Keratinocyte (primary cell): ENCODE data around the gene ADARB2. TPM values are rescaled to one million over a fixed set of nuclear protein-coding genes. Genes with fewer than 3 reads are reported as not detected.

Experiments used
- DNase-seq: peaks from one replicate; pipeline ENCODE4 v3.0.0-alpha.2; 2011; ENCODE audit warnings: low read depth, missing footprints, low spot score
- FAIRE-seq: peaks from 2 replicates; lab custom pipeline; 2011; peaks lifted over from hg19 to GRCh38; lab: Jason Lieb, UNC
- H2AFZ ChIP-seq: 2 replicates; pipeline ENCODE4 v1.6.0; 2012; ENCODE audit warnings: low read length, control low read depth, inconsistent platforms; ENCODE audit not compliant: control insufficient read depth
- H3K27ac ChIP-seq: 2 replicates; pipeline ENCODE4 v1.5.1; 2011; ENCODE audit warnings: low read length; ENCODE audit not compliant: control insufficient read depth, insufficient read depth
- H3K27me3 ChIP-seq: 3 replicates; pipeline ENCODE4 v1.6.0; 2011; ENCODE audit warnings: low read length; ENCODE audit not compliant: control insufficient read depth, insufficient read depth; ENCODE audit errors: extremely low read depth
- H3K36me3 ChIP-seq, 2 experiments: 2 replicates in 1 of 2; 3 replicates in 1 of 2; pipeline ENCODE4 v1.5.1; 2011; ENCODE audit warnings: low read length in 2 of 2, mild to moderate bottlenecking in 1 of 2; ENCODE audit not compliant: control insufficient read depth in 2 of 2, insufficient read depth in 2 of 2; ENCODE audit errors: extremely low read depth in 1 of 2
- H3K4me1 ChIP-seq: 3 replicates; pipeline ENCODE4 v1.5.1; 2011; ENCODE audit warnings: low read length; ENCODE audit not compliant: control insufficient read depth, insufficient read depth; ENCODE audit errors: extremely low read depth
- H3K4me2 ChIP-seq: 3 replicates; pipeline ENCODE4 v1.6.0; 2011; ENCODE audit warnings: low read depth, low read length; ENCODE audit not compliant: control insufficient read depth, insufficient read depth; ENCODE audit errors: extremely low read depth
- H3K4me3 ChIP-seq, 3 experiments: fragments of 200-600 bp in 1 of 3; sonication (generic) in 1 of 3; 2 replicates in 2 of 3; 3 replicates in 1 of 3; pipeline ENCODE4 v1.5.1; 2011 to 2016; ENCODE audit warnings: low read length in 3 of 3, mild to moderate bottlenecking in 3 of 3, control low read depth in 2 of 3, inconsistent platforms in 1 of 3, low read depth in 1 of 3, mixed read lengths in 1 of 3, mixed run types in 1 of 3, moderate library complexity in 1 of 3; ENCODE audit not compliant: control insufficient read depth in 2 of 3, insufficient read depth in 2 of 3; ENCODE audit errors: extremely low read depth in 1 of 3
- H3K79me2 ChIP-seq: 2 replicates; pipeline ENCODE4 v1.6.0; 2012; ENCODE audit warnings: low read length; ENCODE audit not compliant: control insufficient read depth, insufficient read depth
- H3K9ac ChIP-seq: 3 replicates; pipeline ENCODE4 v1.6.0; 2011; ENCODE audit warnings: low read length; ENCODE audit not compliant: control insufficient read depth, insufficient read depth; ENCODE audit errors: extremely low read depth
- H3K9me1 ChIP-seq: 3 replicates; pipeline ENCODE4 v1.6.0; 2011; ENCODE audit warnings: low read length; ENCODE audit not compliant: control insufficient read depth, insufficient read depth; ENCODE audit errors: extremely low read depth
- H3K9me3 ChIP-seq: 2 replicates; pipeline ENCODE4 v1.5.1; 2012; ENCODE audit warnings: low read depth, low read length; ENCODE audit not compliant: control insufficient read depth
- H4K20me1 ChIP-seq: 3 replicates; pipeline ENCODE4 v1.6.0; 2011; ENCODE audit warnings: low read length; ENCODE audit not compliant: control insufficient read depth, insufficient read depth; ENCODE audit errors: extremely low read depth
- EZH2 ChIP-seq: IDR thresholded peaks from one replicate; pipeline ENCODE4 v1.6.1; 2012; ENCODE audit warnings: inconsistent platforms, mild to moderate bottlenecking, low read length, moderate library complexity
- dilution Hi-C: fragments of 300-500 bp; cut with MboI; formaldehyde crosslinking; loops from one replicate; pipeline ENCODE4 v1.7.0; 2020; ENCODE audit warnings: low sequenced_read_pairs; ENCODE audit not compliant: extremely low pct_ligation_motif_present
- polyA plus RNA-seq, 5 experiments: library from polyadenylated mRNA; depleted of rRNA in 3 of 5; stranded (reverse) in 3 of 5; stranded (forward) in 1 of 5; unstranded in 1 of 5; fragments of >200 nt; gene quantifications; 1 replicate in 1 of 5; 2 replicates in 3 of 5; 3 replicates in 1 of 5; pipeline versions ENCODE4 v1.2.1 to v1.2.3, GENCODE V29; 2011 to 2012; ENCODE audit warnings: missing spikeins in 2 of 5, low read depth in 1 of 5, low replicate concordance in 1 of 5
- TF ChIP-seq, protein P1 (sequence below), 3 experiments: IDR thresholded peaks in 1 of 3; conservative IDR thresholded peaks in 1 of 3; optimal IDR thresholded peaks in 1 of 3; 2 replicates in 2 of 3; 3 replicates in 1 of 3; pipeline versions ENCODE3 to v1.5.1; 2011; ENCODE audit warnings: low read length in 3 of 3, mild to moderate bottlenecking in 3 of 3, moderate library complexity in 2 of 3, control low read depth in 1 of 3, inconsistent platforms in 1 of 3; ENCODE audit not compliant: insufficient read depth in 2 of 3; ENCODE audit errors: extremely low read depth in 1 of 3

Gene ADARB2
- polyA plus RNA-seq, 1 donor (not counting 4 experiments of a cell fraction or from before 2014, with no cell fraction given) = not detected

DNA sequence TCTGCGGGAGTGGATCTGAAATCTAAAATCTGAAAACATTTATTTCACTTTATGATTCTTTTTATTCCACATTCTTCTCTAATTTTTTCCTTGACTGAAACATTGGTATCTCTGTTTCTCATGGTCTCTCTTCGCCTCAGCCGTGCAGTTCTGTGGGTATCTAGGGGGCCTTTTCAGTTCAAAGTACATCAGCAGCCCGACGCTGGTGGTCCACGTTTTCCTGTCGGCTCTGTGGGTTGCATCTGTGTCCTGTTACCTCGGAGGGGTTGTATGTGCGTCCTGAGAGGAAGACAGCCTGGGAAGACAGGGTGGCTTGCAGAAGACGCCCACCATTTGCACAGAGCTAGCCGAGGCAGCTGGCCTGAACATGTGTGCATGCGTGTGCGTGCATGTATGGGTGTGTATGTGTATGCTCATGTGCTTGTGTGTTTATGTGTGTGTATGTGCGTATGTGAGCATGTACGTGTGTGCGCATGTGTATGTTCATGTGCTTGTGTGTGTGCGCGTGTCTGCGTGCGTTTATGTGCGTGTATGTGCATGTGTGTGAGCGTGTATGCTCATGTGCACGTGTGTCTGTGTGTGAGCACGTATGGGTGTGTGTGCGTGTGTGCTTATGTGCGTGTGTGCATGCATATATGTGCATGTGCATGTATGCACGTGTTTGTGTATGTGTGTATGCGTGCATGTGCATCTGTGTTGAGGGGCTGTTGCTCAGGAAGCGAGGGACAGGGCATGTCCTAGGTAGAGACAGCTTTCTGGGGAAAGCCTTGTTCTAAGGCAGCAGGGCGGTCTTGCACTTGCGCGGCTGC lies 211.8 kb downstream of the ADARB2 start:
- Histone ChIP-seq H3K79me2 (no peaks in the 10 kb centered on the region), H2AFZ (no peak overlapping the region), H3K4me1 (no peaks in the 10 kb centered on the region), H3K9ac (no peak overlapping the region), H3K4me2 (no peak overlapping the region), H3K27ac (no peak overlapping the region), H3K9me1 (no peaks in the 10 kb centered on the region), H3K36me3 (no peaks in the 10 kb centered on the region), H3K4me3 (no peak overlapping the region), H3K9me3 (peaks cover 11% of the 10 kb centered on the region), H4K20me1 (no peaks in the 10 kb centered on the region), H3K27me3 (no peaks in the 10 kb centered on the region)
- no peak for TF ChIP-seq EZH2
- TF ChIP-seq, protein P1, sequence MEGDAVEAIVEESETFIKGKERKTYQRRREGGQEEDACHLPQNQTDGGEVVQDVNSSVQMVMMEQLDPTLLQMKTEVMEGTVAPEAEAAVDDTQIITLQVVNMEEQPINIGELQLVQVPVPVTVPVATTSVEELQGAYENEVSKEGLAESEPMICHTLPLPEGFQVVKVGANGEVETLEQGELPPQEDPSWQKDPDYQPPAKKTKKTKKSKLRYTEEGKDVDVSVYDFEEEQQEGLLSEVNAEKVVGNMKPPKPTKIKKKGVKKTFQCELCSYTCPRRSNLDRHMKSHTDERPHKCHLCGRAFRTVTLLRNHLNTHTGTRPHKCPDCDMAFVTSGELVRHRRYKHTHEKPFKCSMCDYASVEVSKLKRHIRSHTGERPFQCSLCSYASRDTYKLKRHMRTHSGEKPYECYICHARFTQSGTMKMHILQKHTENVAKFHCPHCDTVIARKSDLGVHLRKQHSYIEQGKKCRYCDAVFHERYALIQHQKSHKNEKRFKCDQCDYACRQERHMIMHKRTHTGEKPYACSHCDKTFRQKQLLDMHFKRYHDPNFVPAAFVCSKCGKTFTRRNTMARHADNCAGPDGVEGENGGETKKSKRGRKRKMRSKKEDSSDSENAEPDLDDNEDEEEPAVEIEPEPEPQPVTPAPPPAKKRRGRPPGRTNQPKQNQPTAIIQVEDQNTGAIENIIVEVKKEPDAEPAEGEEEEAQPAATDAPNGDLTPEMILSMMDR (optimal IDR thresholded peaks at IDR 0.05 in 1 of 3, IDR thresholded peaks at IDR 0.05 in 1 of 3, conservative IDR thresholded peaks at IDR 0.05 in 1 of 3; ENCODE audit: extremely low read depth in 1 of 3, insufficient read depth in 2 of 3, low read length in 3 of 3) = no peak
- no peak for DNase-seq
- dilution Hi-C loops = no loop called here
- no peak for FAIRE-seq

DNA sequence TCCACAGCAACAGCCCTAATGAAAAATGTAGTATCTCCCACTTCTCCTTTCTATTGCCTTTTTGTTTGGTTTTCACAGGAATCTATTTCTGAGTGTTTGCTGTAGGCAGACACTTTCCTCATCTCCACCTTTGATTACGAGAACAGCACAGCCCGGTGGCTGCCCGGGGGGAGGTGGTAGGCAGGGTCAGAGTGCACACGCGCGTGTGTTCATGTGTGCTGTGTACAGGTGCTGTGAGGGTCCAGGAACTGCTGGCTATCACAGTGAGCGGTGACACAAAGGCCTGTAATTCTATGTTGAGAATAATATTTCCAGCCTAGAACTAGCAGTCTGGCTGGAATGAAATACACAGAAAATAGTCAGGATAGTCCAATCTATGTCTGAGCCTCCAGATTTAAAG lies 212.8 kb downstream of the ADARB2 start:
- no peaks in the 10 kb centered on the region for H3K36me3 ChIP-seq
- H3K27ac ChIP-seq = no peak overlapping the region
- FAIRE-seq (no peak), DNase-seq (no peak)
- H3K9me1 ChIP-seq = no peaks in the 10 kb centered on the region
- H4K20me1 ChIP-seq = no peaks in the 10 kb centered on the region
- H3K9ac ChIP-seq = no peak overlapping the region
- no peaks in the 10 kb centered on the region for H3K4me1 ChIP-seq
- H3K27me3 ChIP-seq = no peaks in the 10 kb centered on the region
- H2AFZ ChIP-seq = no peak overlapping the region
- H3K9me3 ChIP-seq = peaks cover 6% of the 10 kb centered on the region
- dilution Hi-C loops = no loop called here
- no peak for TF ChIP-seq EZH2
- TF ChIP-seq, protein P1 (optimal IDR thresholded peaks at IDR 0.05 in 1 of 3, IDR thresholded peaks at IDR 0.05 in 1 of 3, conservative IDR thresholded peaks at IDR 0.05 in 1 of 3; ENCODE audit: extremely low read depth in 1 of 3, insufficient read depth in 2 of 3, low read length in 3 of 3) = no peak
- no peak overlapping the region for H3K4me2 ChIP-seq
- H3K79me2 ChIP-seq = no peaks in the 10 kb centered on the region
- no peak overlapping the region for H3K4me3 ChIP-seq
